ENCODE results near the gene TSPAN9.

DNA sequence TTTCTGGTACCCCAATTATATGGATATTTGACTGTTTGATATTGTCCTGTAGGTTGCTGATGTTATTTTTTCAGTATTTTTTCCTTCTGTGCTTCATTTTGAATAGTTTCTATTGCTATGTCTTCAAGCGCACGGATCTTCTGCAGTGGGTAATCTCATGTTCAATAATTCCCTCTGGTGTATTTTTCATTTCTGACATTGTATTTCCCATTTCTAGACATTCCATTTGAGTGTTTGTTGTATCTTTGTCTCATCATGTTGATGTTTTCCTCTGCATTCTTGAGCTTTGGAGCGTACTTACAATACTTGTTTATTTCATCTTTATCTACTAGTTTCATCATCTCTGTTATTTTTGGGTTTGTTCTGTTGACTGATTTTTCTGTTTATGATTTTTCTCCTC lies 22.0 kb downstream of the TSPAN9 start:
- no peak for TF ChIP-seq EZH2 (IDR thresholded peaks at IDR 0.05)
- no peak for TF ChIP-seq EZH2phosphoT487 (IDR thresholded peaks at IDR 0.05)
